Measurements from ENCODE around the gene TSPAN13.

The TSPAN13 gene

DNA sequence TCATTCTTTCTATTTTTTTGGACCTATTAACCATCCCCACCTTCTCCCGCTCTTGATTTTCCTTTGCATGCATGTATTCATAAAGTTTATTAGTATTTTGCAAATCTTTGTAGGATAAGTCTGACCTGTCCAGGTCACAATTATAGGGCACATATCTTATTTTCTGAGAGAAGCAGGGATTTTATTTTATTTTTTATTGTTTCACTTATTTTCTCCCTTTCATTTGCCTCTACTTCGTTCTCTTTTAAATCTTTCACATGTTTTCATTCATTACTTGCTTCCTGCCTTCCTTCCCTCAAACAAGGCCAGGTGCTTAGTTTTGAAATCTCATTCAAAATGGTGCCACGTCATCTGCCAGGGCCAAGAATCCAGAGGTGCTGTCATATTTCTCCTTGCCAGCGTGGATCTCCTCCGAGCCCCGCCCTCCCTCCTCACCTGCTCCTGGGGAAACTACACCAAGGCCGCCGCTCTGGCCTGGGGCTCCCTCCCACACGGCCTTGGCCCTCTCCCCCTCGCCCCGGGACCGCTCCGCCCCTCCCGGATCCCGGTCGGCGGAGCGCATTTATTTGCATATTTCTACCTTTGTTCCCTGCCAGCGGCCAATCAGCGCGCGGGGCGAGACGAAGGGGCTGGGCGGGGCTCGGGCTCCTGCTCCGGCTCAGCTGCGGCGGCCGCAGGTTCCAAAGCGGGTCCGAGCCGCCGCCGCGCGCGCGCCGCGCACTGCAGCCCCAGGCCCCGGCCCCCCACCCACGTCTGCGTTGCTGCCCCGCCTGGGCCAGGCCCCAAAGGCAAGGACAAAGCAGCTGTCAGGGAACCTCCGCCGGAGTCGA is at the start of gene TSPAN13:
Gene TSPAN13 (plus strand): TSS at position 654 of the 830 bp plus-strand sequence. CDS start 213 bp downstream, outside the sequence.
- DNase-seq (ENCODE audit: low read depth, low spot score): peak; percentile 91
- H3K27ac ChIP-seq: peak within 1 kb of the TSS; percentile 57

DNA sequence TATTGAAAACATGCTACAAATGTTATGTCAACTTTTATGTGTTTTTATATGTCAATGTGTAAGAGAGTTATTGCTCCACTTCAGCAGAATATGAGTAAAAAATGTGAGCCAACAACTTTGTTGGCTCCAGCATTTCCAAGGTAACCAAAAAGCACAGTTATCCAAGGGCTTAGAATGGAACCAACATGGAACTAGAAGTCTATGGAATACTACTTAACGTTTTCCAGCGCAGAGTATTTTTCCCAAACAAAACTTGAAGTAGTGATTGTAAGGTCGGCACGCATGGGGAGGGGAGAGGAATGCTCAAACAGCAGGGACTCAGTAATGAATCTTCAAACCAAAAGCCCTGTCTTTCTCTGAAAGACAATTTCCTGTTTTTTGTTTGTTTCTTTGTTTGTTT is 45.0 kb upstream of the TSPAN13 start:
- no peak for DNase-seq (ENCODE audit: low read depth, low spot score)
- peak overlapping the region; percentile 39 for H3K27ac ChIP-seq

DNA sequence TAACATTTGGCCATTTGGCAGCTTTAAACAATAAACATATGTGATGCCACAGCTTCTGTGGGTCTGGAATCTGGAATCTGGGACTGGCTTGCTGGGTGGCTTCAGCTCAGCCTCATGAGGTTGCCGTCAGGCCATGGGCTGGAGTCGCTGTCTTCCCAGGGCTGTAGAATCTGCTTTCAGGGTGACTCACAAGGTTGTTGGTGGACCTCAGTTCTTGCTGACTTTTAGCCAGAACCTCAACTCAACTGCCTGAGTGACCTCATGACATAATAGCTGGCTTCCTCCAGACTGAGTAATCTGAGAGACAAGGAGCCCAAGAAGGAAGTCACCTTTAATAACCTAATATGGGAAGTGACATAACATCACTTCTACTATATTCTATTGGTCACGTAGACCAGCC is 44.6 kb upstream of the TSPAN13 start:
- H3K27ac ChIP-seq: peak overlapping the region; percentile 39

DNA sequence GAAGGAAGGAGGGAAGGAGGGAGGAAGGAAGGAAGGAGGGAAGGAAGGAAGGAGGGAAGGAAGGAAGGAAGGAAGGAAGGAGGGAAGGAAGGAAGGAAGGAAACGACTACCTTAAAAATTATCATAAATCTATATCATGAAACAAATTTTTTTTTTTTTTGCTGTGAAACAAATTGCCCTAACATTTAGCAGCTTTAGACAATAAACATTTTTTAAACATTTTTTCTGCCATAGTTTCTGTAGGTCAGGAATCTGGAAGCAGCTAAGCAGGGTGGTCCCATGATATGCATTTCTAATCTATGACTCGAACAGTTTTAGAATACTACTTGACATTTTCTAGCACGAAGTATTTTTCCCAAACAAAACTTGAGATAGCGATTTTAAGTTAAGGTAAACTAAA is 42.9 kb upstream of the TSPAN13 start:
- no peak for DNase-seq (ENCODE audit: low read depth, low spot score)
- H3K27ac ChIP-seq: no peak overlapping the region

More for the DNA sequence above, 44.6 kb upstream of the TSPAN13 start:
- peak; percentile 59 for DNase-seq (ENCODE audit: low read depth, low spot score)

DNA sequence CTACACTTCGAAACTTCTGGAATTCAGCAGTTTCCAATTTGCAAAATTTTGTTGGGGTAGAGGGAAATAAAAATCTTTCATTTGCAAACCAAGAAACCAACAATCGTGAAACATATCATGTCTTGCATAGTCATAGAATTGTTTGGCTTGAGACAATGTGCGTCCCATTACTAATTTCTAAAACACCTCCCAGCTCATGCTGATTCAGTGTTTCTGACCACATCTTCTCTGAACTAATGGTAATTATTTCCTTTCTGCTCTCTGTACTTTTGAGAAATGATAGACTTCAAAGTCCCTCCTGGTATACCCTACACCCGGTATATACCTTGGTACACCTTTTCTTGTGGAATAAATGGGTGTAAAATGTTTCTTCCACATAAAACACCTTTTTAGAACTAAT is 41.8 kb upstream of the TSPAN13 start:
- no peak for DNase-seq (ENCODE audit: low read depth, low spot score)

GRCh38 chr7:16712916-16713315 is 40.6 kb upstream of the TSPAN13 start:
- no peak for DNase-seq (ENCODE audit: low read depth, low spot score)
- no peak overlapping the region for H3K27ac ChIP-seq

More for the DNA sequence above, 41.8 kb upstream of the TSPAN13 start:
- H3K27ac ChIP-seq: peak overlapping the region; percentile 16

GRCh38 chr7:16715928-16716327 is 37.6 kb upstream of the TSPAN13 start:
- no peak for DNase-seq (ENCODE audit: low read depth, low spot score)

DNA sequence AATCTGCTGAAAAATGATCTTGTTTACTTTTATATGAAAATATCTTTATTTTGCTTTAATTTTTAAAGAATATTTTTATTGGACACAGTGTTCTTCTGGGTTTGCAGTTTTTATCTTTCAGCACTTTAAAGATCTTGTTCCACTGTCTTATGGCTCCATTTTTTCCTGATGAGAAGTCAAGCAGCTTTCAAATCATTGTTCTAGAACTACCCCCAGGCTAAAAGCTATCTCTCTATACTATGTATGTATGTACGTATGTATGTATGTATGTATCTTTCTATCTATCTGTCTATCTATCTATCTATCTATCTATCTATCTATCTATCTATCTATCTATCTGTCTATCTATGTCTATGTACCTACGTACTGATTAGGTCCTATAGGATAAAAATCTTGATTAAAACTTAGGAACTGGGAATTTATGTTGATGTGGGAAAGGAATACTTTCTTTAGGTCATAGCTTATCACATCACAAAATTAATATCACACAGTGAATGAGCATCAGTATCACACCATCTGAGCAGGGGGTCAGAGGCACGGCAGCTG is 35.4 kb upstream of the TSPAN13 start:
- DNase-seq (ENCODE audit: low read depth, low spot score): no peak
- no peak overlapping the region for H3K27ac ChIP-seq

More at GRCh38 chr7:16715928-16716327, 37.6 kb upstream of the TSPAN13 start:
- no peak overlapping the region for H3K27ac ChIP-seq

- H3K27ac ChIP-seq: peak overlapping the region; percentile 48
- no peak for DNase-seq (ENCODE audit: low read depth, low spot score)
Measured at GRCh38 chr7:16719699-16720098, 33.9 kb upstream of the TSPAN13 start.

DNA sequence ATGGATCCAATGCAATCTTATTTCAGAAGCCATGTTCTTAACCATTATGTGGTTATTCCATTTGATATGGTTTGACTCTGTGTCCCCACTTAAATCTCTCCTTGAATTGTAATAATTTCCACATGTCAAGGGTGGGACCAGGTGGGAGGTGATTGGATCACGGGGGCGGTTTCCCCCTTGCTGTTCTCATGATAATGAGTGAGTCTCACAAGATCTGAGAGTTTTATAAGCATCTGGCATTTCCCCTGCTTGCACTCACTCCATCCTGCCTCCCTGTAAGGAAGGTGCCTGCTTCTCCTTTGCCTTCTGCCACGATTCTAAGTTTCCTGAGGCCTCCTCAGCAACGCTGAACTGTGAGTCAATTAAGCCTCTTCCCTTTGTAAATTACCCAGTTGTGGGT is 32.0 kb upstream of the TSPAN13 start:
- no peak overlapping the region for H3K27ac ChIP-seq
- DNase-seq (ENCODE audit: low read depth, low spot score): no peak

GRCh38 chr7:16724344-16724743 is 29.2 kb upstream of the TSPAN13 start:
- no peak overlapping the region for H3K27ac ChIP-seq
- no peak for DNase-seq (ENCODE audit: low read depth, low spot score)

DNA sequence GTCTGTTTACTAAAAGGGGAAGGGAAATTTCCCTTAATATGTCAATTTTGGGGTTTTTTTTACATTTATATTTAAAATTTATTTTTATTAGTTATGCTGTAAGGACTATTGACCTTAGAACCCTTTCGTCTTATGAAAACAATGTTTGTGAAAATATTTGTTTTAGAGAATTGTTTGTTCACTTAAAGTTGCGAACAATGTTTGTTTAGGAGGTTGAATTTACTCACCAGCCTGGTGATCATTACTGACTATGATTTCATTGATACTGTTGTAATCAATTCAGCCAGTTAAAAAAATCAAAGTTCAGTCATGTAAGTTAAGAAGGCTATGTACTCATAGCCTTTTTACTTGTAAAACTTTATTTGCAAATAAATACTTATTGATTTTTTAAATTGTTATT is 27.4 kb upstream of the TSPAN13 start:
- no peak for DNase-seq (ENCODE audit: low read depth, low spot score)

DNA sequence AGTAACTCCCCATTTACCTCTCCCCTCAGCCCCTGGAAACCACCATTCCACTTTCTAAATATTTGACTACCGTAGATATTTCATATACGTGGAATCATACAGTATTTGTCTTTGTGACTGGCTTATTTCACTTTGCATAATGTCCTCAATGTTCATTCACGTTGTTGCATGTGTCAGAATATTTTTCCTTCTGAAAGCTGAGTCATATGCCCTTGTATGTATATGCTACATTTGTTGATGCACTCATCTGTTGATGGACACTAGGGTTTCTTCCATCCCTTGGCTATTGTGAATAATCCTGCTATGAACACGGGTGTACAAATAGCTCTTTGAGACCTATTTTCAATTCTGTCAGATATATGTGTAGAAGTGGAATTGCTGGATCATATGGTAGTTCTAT is 25.8 kb upstream of the TSPAN13 start:
- DNase-seq (ENCODE audit: low read depth, low spot score): no peak
- no peak overlapping the region for H3K27ac ChIP-seq

More for the DNA sequence above, 27.4 kb upstream of the TSPAN13 start:
- H3K27ac ChIP-seq: no peak overlapping the region

DNA sequence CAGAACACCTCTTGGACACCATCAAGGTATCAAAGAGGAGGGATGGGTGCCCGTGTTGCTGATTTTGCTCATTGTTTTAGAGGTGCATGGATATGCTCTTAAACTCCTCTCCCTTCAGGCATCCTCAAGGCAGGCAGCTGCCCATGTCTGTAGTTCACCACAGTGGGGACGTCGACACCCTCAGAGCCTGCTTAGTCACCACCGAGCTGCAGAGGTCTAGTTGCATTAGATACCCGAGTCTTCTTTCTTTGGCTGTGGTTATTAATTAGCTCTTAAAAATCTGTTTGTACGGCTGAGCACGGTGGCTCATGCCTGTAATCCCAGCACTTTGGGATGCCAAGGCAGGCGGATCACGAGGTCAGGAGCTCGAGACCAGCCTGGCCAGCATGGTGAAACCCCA is 24.7 kb upstream of the TSPAN13 start:
- no peak for DNase-seq (ENCODE audit: low read depth, low spot score)
- no peak overlapping the region for H3K27ac ChIP-seq

- DNase-seq (ENCODE audit: low read depth, low spot score): no peak
Measured at GRCh38 chr7:16729541-16729940, 24.0 kb upstream of the TSPAN13 start.

DNA sequence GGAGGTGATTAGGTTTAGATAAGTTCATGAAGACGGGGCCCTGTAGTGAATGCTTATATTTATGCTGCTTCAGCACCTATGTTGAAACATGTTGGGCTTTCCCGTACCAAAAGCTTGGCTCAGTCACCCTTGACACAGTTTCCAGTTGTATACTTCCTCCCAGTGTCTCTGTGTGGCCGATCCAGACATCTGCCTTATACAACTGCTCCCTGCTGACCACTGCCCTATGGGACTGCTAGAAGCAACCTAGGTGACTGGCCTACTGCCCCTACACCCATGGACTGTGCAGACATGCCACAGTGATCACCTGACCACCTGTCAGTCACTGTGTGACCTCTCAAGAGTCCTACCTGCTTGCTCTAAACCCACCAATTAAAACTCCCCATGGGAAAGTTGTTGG is 22.6 kb upstream of the TSPAN13 start:
- no peak overlapping the region for H3K27ac ChIP-seq
- DNase-seq (ENCODE audit: low read depth, low spot score): no peak

More at GRCh38 chr7:16729541-16729940, 24.0 kb upstream of the TSPAN13 start:
- no peak overlapping the region for H3K27ac ChIP-seq

DNA sequence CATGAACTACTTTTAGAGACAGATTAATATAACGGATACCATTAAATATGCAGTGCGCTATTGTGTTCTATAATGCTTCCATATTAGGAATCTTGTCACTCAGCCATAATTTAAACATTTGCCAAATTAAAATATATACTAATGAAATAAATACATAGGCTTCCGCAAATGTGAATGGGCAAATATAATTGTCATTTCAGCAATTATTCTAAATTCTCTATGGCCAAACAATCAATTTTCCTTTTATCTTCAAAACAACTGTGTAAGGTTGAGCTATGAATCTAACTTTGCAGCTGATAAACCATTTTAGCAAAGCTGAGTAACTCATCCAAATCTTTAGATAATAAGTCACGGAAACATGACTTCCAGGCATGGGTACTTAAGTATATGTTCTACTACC is 20.7 kb upstream of the TSPAN13 start:
- DNase-seq (ENCODE audit: low read depth, low spot score): no peak
- H3K27ac ChIP-seq: no peak overlapping the region

DNA sequence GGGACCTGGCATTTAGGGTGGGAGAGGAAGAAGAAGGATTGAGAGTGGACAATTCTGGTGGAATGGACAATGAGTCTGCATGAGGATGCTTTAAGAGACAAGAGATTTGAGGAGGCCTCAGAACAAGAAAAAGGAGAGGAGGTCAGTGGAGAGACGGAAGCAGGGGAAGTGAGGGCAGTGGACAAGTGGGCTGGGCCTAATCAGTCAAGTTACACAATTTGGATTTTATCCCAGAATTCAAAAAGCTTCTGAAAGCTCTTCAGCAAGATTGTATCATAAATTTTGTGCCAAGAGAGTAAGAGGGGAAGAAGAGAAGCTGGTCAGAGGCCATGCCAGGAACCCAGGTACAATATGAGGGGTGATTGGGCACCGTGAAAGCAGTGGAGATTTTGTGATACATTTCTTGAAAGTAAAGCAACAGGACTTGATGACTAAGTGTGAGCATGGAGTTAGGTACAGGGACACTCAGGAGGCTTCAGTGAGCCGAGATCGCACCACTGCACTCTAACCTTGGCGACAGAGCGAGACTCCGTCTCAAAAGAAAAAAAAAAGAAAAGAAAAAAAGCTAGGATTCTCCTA is 19.3 kb upstream of the TSPAN13 start:
- H3K27ac ChIP-seq: no peak overlapping the region
- DNase-seq (ENCODE audit: low read depth, low spot score): no peak

GRCh38 chr7:16735020-16735419 is 18.5 kb upstream of the TSPAN13 start:
- no peak overlapping the region for H3K27ac ChIP-seq
- DNase-seq (ENCODE audit: low read depth, low spot score): no peak

GRCh38 chr7:16738011-16738688 is 15.4 kb upstream of the TSPAN13 start:
- no peak for DNase-seq (ENCODE audit: low read depth, low spot score)
- no peak overlapping the region for H3K27ac ChIP-seq
